Small intestine (tissue), 7 donors: ENCODE data around the gene HPSE2. TPM values are rescaled to one million over a fixed set of nuclear protein-coding genes. Genes with fewer than 3 reads are reported as not detected.
A peak's percentile ranks its signal among the peaks of the same experiment; 100 is the strongest.

Experiments
- DNase-seq, 2 donors: peaks; one replicate each; pipeline versions ENCODE4 v3.0.0 to v3.0.0-alpha.2; 2013
- FAIRE-seq: peaks from 2 replicates; lab custom pipeline; 2012; peaks lifted over from hg19 to GRCh38; lab: Jason Lieb, UNC
- H3K27ac ChIP-seq, 3 donors: one replicate each; pipeline ENCODE4 v1.5.1; 2013; ENCODE audit warnings: low read length in 2 of 3, mild to moderate bottlenecking in 2 of 3, control low read depth in 1 of 3, inconsistent platforms in 1 of 3, low read depth in 1 of 3, moderate library complexity in 1 of 3
- H3K27me3 ChIP-seq, 3 donors: one replicate each; pipeline ENCODE4 v1.6.1; 2013; ENCODE audit warnings: low read length in 3 of 3, inconsistent platforms in 1 of 3; ENCODE audit not compliant: control insufficient read depth in 3 of 3, insufficient read depth in 3 of 3
- H3K36me3 ChIP-seq, 3 donors: one replicate each; pipeline ENCODE4 v1.6.1; 2013; ENCODE audit warnings: low read length in 3 of 3, inconsistent platforms in 1 of 3, low read depth in 1 of 3, mild to moderate bottlenecking in 1 of 3, moderate library complexity in 1 of 3; ENCODE audit not compliant: control insufficient read depth in 3 of 3, insufficient read depth in 2 of 3
- H3K4me1 ChIP-seq, 3 donors: one replicate each; pipeline ENCODE4 v1.6.1; 2013; ENCODE audit warnings: low read length in 2 of 3, inconsistent platforms in 1 of 3, low read depth in 1 of 3, mild to moderate bottlenecking in 1 of 3, moderate library complexity in 1 of 3; ENCODE audit not compliant: control insufficient read depth in 3 of 3, insufficient read depth in 2 of 3
- H3K4me3 ChIP-seq, 3 donors: one replicate each; pipeline ENCODE4 v1.5.1; 2013; ENCODE audit warnings: low read length in 3 of 3, control low read depth in 1 of 3, inconsistent platforms in 1 of 3, low read depth in 1 of 3, mild to moderate bottlenecking in 1 of 3, moderate library complexity in 1 of 3
- H3K9me3 ChIP-seq, 2 donors: one replicate each; pipeline ENCODE4 v1.6.1; 2013; ENCODE audit warnings: low read depth in 1 of 2, low read length in 1 of 2; ENCODE audit not compliant: control insufficient read depth in 2 of 2, insufficient read depth in 1 of 2
- WGBS, 3 donors: extraction: QIAGEN DNeasy Blood & Tissue Kit; methylation state at CpG; one replicate each; pipeline ENCODE4 v1.1.7; 2013; 5-methylcytosine and 5-hydroxymethylcytosine counted together
- polyA plus RNA-seq, 4 donors: library from polyadenylated mRNA; stranded (reverse) in 3 of 4; unstranded in 1 of 4; fragments of 200-250 nt in 3 of 4; fragments of 120-200 nt in 1 of 4; gene quantifications; one replicate each; pipeline versions ENCODE4 v1.2.1 to v1.2.3, GENCODE V29; 2013
- donor health status: healthy with polysubstance abuse.
- donor health status: control.
- donor health status: control.
- donor health status: Bipolar disorder and iron deficiency.
- donor health status: healthy.

The HPSE2 gene
- polyA plus RNA-seq, 4 donors = 0.22 to 9.4 (median 1.2) TPM

DNA sequence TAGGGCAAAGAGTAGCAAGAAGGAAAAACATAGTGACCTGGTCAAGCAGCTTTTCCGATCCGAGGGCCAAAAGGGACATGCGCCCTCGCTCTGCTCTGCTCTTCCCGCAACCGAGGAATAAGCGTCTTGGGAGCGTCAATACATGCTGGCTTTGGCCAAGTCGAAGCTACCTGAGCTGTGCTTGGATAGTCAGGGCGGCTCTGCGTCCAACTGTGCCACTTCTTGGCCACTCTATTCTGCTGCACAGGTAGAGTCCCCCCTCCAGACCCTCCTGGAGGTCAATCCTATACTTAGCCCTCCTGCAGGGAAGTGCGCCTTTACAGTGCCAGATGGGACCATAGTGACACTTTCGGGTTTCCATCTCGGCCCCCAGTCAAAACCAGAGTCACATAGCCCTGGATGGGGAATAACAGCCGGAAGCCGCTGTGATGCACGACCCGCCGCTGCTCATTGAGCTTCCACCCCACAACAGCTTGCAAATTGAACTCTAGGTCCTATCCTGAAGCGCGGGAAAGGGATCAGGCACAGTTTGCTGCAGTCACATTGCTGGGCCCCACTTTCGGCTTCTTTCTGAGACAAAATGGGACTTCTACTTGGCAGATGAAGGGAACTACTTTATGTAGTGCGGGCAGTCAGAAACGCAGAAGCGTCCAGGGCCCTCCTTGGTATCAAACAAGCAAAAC is 1.1 kb upstream of the HPSE2 start:
- peaks cover 6 to 60% (median 36%) of the 10 kb centered on the region in 3 donors for H3K27me3 ChIP-seq
- no peak for DNase-seq
- WGBS, 3 donors = 15 to 21% (median 20%) methylated on average over 25 of the region's 25 CpGs
- H3K27ac ChIP-seq = peak overlapping the region in 2 of 3 donors; percentile 78 to 83
- H3K9me3 ChIP-seq = no peaks in the 10 kb centered on the region
- H3K4me1 ChIP-seq = peaks cover 0 to 4% (median 2%) of the 10 kb centered on the region in 3 donors
- peak overlapping the region in 1 of 3 donors; percentile 56 for H3K4me3 ChIP-seq
- no peaks in the 10 kb centered on the region for H3K36me3 ChIP-seq
- FAIRE-seq = no peak

DNA sequence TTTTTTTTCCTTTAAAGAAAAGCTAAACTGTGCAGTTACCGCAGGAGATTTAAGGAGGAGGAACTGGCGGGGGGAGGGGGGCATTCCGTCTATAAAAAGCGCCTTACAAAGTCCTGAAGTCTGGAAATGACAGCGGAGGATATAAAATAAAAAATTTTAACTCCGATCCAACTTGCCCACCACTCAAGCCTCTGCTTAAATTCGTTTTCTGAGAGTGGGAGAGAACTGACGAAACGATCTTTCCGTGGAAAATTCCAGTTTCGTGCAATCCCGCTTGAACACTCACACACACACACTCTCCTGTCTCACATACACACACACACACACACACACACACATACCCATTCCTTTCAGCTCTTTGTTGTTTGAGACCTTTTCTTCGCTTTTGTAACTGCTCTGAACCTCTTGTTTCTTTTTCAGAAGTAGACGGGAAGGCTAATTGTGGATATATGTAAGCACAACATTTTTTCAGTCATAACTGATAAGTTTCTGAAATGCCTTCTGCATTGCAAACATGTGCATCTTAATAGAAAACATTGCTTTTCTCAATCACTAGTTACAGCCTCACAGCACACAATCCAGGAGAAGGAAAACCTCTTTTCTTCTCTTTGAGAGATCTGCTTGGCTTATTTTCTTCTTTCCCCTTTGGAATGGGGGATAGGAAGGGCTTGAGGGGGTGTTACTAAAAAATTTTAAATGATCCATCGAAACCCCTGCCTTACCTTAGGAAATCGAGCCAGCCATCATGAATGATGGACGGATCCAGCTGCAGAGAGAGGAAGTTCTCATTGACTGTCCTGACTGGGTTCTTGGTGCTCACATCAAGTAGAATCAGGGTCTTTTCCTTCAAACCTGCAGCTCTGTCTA is 628 bp downstream of the HPSE2 start:
- Histone ChIP-seq H3K27ac (peak overlapping the region in 2 of 3 donors; percentile 77 to 78), H3K9me3 (no peaks in the 10 kb centered on the region), H3K36me3 (no peaks in the 10 kb centered on the region), H3K27me3 (peaks cover 6 to 74% (median 37%) of the 10 kb centered on the region in 3 donors), H3K4me3 (peak overlapping the region; percentile 7 to 56 (median 9)), H3K4me1 (peaks cover 0 to 4% (median 2%) of the 10 kb centered on the region in 3 donors)
- WGBS, 3 donors = 5 to 13% (median 7%) methylated on average over 17 of the region's 17 CpGs
- DNase-seq = peak in 1 of 2 donors; percentile 15
- no peak for FAIRE-seq

- H3K4me1 ChIP-seq = peaks cover 0 to 4% (median 2%) of the 10 kb centered on the region in 3 donors
- no peaks in the 10 kb centered on the region for H3K36me3 ChIP-seq
- peak overlapping the region in 2 of 3 donors; percentile 77 to 78 for H3K27ac ChIP-seq
- WGBS, 3 donors = 1 to 5% (median 2%) methylated on average over 49 of the region's 49 CpGs
- peak overlapping the region; percentile 7 to 56 (median 9) for H3K4me3 ChIP-seq
- no peaks in the 10 kb centered on the region for H3K9me3 ChIP-seq
- peak; percentile 18 to 61 for DNase-seq
- FAIRE-seq = no peak
- H3K27me3 ChIP-seq = peaks cover 6 to 74% (median 37%) of the 10 kb centered on the region in 3 donors
Observed at GRCh38 chr10:99234041-99234790, 1.4 kb downstream of the HPSE2 start.

- 5 to 23% (median 7%) methylated on average over 18 of the region's 18 CpGs for WGBS, 3 donors
- peaks cover 0 to 4% (median 2%) of the 10 kb centered on the region in 3 donors for H3K4me1 ChIP-seq
- H3K27ac ChIP-seq = peak overlapping the region in 2 of 3 donors; percentile 77 to 78
- peaks cover 6 to 72% (median 37%) of the 10 kb centered on the region in 3 donors for H3K27me3 ChIP-seq
- no peaks in the 10 kb centered on the region for H3K36me3 ChIP-seq
- no peaks in the 10 kb centered on the region for H3K9me3 ChIP-seq
- DNase-seq (peak in 1 of 2 donors; percentile 15), FAIRE-seq (no peak)
- peak overlapping the region in 2 of 3 donors; percentile 20 to 56 for H3K4me3 ChIP-seq
Observed at GRCh38 chr10:99233689-99234037, 2.0 kb downstream of the HPSE2 start.

DNA sequence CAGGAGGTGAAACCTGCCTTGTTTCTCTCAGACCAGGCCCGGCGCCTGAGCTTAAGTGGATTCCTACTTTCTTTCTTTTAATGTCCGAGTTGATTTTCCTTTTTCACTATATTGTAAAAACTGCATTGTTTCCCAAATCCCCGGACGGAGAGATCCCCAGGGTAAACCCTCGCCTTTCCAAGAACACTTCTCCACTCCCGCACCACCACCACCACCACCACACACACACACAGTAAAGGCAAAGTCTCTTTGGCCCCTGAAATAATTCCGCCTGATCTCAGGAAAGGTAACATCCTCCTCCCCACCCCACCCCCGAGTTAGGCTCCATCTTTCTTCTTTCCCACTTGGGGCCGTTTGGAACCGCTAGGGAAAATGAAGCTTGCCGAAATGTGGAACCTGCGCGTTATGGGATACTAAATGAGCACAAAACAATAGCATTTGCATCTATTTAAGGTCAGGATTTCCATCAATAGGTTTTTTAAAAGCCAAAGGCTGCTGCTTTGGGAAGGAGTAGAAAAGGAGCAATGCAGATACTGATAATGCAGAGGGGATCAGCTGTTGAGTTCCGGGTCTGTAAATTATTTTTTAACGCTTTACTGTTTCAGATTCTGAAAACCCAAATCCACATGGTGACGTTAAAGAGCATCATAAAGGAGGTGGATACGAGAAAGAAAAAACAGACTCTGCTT is 2.5 kb downstream of the HPSE2 start:
- peak overlapping the region in 2 of 3 donors; percentile 20 to 56 for H3K4me3 ChIP-seq
- FAIRE-seq = no peak
- no peak for DNase-seq

DNA sequence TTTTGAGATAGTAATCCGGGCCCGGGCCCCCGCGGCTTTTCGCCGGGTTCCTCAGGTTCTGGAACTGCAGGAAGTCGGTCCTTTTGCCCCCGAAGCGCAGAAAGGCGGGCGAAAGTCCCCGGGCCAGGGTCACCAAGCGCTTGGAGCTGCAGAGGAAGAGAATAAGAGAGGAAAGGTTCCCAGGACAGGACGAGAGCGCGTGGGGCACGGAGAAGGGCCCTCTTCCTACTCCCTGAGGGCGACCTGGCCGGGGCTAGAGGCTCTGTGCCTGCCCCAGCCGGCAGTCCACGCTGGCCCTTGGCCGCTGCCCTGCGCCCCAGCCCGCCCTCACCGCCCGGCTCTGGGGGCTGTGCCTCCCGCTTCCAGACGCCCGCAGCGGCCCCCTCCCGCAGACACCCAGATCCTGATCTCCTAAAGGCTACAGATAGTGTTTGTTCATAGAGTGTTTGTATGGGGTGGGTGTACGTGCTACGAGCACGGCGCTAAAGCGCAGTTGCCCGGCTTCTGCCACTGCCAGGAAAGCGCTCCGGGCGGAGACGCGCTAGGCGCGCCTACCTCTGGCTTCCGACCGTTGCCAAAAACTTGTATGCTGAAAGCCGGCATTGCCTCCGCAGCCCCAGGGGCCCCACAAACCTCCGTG is 3.2 kb downstream of the HPSE2 start:
- Histone ChIP-seq H3K9me3 (no peaks in the 10 kb centered on the region), H3K4me1 (peaks cover 0 to 4% (median 2%) of the 10 kb centered on the region in 3 donors), H3K4me3 (peak overlapping the region in 2 of 3 donors; percentile 12 to 56), H3K27me3 (peaks cover 6 to 69% (median 37%) of the 10 kb centered on the region in 3 donors), H3K36me3 (no peaks in the 10 kb centered on the region), H3K27ac (peak overlapping the region; percentile 8 to 78 (median 77))
- WGBS, 3 donors = 3 to 13% (median 9%) methylated on average over 48 to 49 of the region's 49 CpGs
- FAIRE-seq = no peak
- peak in 1 of 2 donors; percentile 18 for DNase-seq

More for the DNA sequence above, 2.5 kb downstream of the HPSE2 start:
- peaks cover 6 to 72% (median 37%) of the 10 kb centered on the region in 3 donors for H3K27me3 ChIP-seq
- no peaks in the 10 kb centered on the region for H3K9me3 ChIP-seq
- 8 to 17% (median 15%) methylated on average over 18 of the region's 18 CpGs for WGBS, 3 donors
- no peaks in the 10 kb centered on the region for H3K36me3 ChIP-seq
- H3K4me1 ChIP-seq = peaks cover 0 to 4% (median 2%) of the 10 kb centered on the region in 3 donors
- H3K27ac ChIP-seq = peak overlapping the region in 2 of 3 donors; percentile 77 to 78

DNA sequence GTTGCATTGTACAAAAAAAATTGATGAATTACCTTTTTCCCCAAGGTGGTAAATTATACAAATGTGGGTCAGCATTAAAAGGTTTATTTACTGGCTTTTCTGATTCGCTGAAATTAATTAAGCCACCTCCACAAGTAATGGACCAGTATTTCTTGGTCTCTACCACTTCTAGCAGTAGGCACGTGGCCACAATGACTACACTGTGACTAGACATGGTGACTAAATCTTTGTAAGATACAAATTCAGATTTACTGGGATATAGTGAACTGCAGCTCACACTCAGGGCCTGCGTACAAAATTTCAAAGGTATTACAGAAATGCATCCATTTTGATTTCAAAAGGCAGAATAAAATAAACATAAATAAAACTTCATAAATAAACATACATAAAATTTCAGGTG is 10.9 kb downstream of the HPSE2 start:
- no peak for FAIRE-seq

More for the DNA sequence above, 10.9 kb downstream of the HPSE2 start:
- H3K27ac ChIP-seq = no peak overlapping the region
- 69 to 84% (median 71%) methylated on average over 3 of the region's 3 CpGs for WGBS, 3 donors
- H3K4me3 ChIP-seq = no peak overlapping the region
- no peaks in the 10 kb centered on the region for H3K36me3 ChIP-seq
- H3K9me3 ChIP-seq = no peaks in the 10 kb centered on the region
- DNase-seq = no peak
- peaks cover 0 to 2% (median 0%) of the 10 kb centered on the region in 3 donors for H3K27me3 ChIP-seq
- no peaks in the 10 kb centered on the region for H3K4me1 ChIP-seq
